ENCODE measurements around the gene URGCP.

DNA sequence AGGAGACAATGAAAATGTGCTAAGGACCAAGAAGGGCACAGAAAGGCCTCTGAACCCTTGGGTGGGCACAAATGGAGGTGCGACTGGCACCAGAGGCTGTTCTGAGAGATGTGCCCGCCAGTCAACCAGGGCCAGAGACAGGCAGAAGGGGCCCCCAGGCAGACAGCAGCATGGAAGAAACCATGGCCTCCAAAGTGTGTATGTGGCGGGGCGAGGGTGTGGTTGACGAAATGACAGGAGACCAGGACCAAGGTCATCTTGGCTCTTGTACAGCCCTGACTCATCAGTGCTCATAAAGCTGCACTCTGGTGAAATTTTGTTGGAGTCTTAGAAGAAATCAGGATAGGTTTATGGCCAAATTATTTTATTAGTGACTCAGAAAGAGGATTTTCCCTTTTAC, 33.1 kb downstream of the URGCP start:
- no peak for TF ChIP-seq EZH2 (IDR thresholded peaks at IDR 0.05; ENCODE audit: borderline replicate concordance, low read depth, low read length, poor library complexity, severe bottlenecking)
- TF ChIP-seq CTCF (conservative IDR thresholded peaks at IDR 0.05; ENCODE audit: low read depth, low read length), result no peak
